SKM-1 (cell line): ENCODE results near the gene TOPORS.
"Not testable (repeated sequence)": the region's sequence is repeated elsewhere in the genome, so short reads cannot be mapped to it uniquely, and the experiment has no call there.

ENCODE experiments used
- DNase-seq: peaks from one replicate; lab custom pipeline; 2025; ENCODE audit not compliant: unreplicated experiment; lab: John Stamatoyannopoulos, UW

TOPORS gene

GRCh38 chr9:32566770-32567169 is 14.4 kb upstream of the TOPORS start:
- no peak for DNase-seq

- DNase-seq = no peak
Measured at GRCh38 chr9:32565967-32566366, 13.6 kb upstream of the TOPORS start.

GRCh38 chr9:32558408-32558934 is 6.1 kb upstream of the TOPORS start:
- no peak for DNase-seq

- DNase-seq = no peak
Measured at GRCh38 chr9:32554591-32554990, 2.2 kb upstream of the TOPORS start.

GRCh38 chr9:32554107-32554506 is 1.7 kb upstream of the TOPORS start:
- no peak for DNase-seq

GRCh38 chr9:32551276-32552051 is 922 bp downstream of the TOPORS start:
- no peak for DNase-seq

- peak; percentile 65 for DNase-seq
Measured at GRCh38 chr9:32550562-32551275, 1.7 kb downstream of the TOPORS start.

GRCh38 chr9:32550150-32550561 is 2.2 kb downstream of the TOPORS start:
- no peak for DNase-seq

GRCh38 chr9:32548213-32548612 is 4.2 kb downstream of the TOPORS start:
- not testable (repeated sequence) for DNase-seq

GRCh38 chr9:32545884-32546283 is 6.5 kb downstream of the TOPORS start:
- DNase-seq = no peak

- DNase-seq = no peak
Measured at GRCh38 chr9:32543047-32543446, 9.3 kb downstream of the TOPORS start.

GRCh38 chr9:32533816-32534215 is 18.6 kb downstream of the TOPORS start:
- DNase-seq = no peak

- DNase-seq = no peak
Measured at GRCh38 chr9:32533336-32533735, 19.1 kb downstream of the TOPORS start.

- no peak for DNase-seq
Measured at GRCh38 chr9:32526707-32527048, 25.7 kb downstream of the TOPORS start.

- DNase-seq = peak; percentile 63
Measured at GRCh38 chr9:32526041-32526706, 26.2 kb downstream of the TOPORS start, which contains the start of gene RIGI. Gene RIGI, minus strand, starts transcription at chr9:32526196. Its CDS starts 30 bp downstream, at chr9:32526166.

- DNase-seq = no peak
Measured at GRCh38 chr9:32525709-32526030, 26.7 kb downstream of the TOPORS start.

- DNase-seq = no peak
Measured at GRCh38 chr9:32524892-32525708, 27.3 kb downstream of the TOPORS start.

- DNase-seq = not testable (repeated sequence)
Measured at GRCh38 chr9:32524558-32524891, 27.9 kb downstream of the TOPORS start.

- no peak for DNase-seq
Measured at GRCh38 chr9:32523910-32524309, 28.5 kb downstream of the TOPORS start.

- DNase-seq = no peak
Measured at GRCh38 chr9:32518276-32518675, 34.1 kb downstream of the TOPORS start.

GRCh38 chr9:32516241-32516640 is 36.1 kb downstream of the TOPORS start:
- DNase-seq = no peak
